T47D (cell line): ENCODE results near the gene ULBP2.
"Not testable (repeated sequence)": the region's sequence is repeated elsewhere in the genome, so short reads cannot be mapped to it uniquely, and the experiment has no call there.

Experiments used
- DNase-seq, 2 experiments: peaks; one replicate each; pipeline versions ENCODE4 v3.0.0 to v3.0.0-alpha.2; 2011 to 2012; ENCODE audit warnings: low read depth in 1 of 2, low spot score in 1 of 2
- JUND ChIP-seq: IDR thresholded peaks from 2 replicates; pipeline ENCODE4 v1.6.1; 2012; ENCODE audit warnings: low read depth
- in situ Hi-C: cut with HindIII; loops from 2 replicates; pipeline ENCODE4 v1.10.0; 2016; ENCODE audit warnings: low sequenced_read_pairs, low pct_unique_long_range_greater_than_20kb

The ULBP2 gene

GRCh38 chr6:149901444-149902140 is 40.2 kb upstream of the ULBP2 start:
- in situ Hi-C loops, result no loop called here
- DNase-seq, result peak in 1 of 2 experiments; percentile 33
- TF ChIP-seq JUND, result no peak

GRCh38 chr6:149903938-149904611 is 37.7 kb upstream of the ULBP2 start:
- no peak for TF ChIP-seq JUND
- DNase-seq, result peak in 1 of 2 experiments; percentile 30
- in situ Hi-C loops, result no loop called here

GRCh38 chr6:149904661-149905370 is 37.0 kb upstream of the ULBP2 start:
- TF ChIP-seq JUND, result no peak
- DNase-seq, result no peak
- in situ Hi-C loops, result no loop called here

- no peak for DNase-seq
- no peak for TF ChIP-seq JUND
- in situ Hi-C loops, result no loop called here
These were observed 36.4 kb upstream of the ULBP2 start for GRCh38 chr6:149905371-149905910.

GRCh38 chr6:149905911-149906371 is 35.9 kb upstream of the ULBP2 start:
- TF ChIP-seq JUND, result no peak
- DNase-seq, result no peak
- in situ Hi-C loops, result no loop called here

GRCh38 chr6:149906405-149906804 is 35.4 kb upstream of the ULBP2 start:
- in situ Hi-C loops, result no loop called here
- DNase-seq, result no peak
- no peak for TF ChIP-seq JUND

GRCh38 chr6:149907317-149907716 is 34.5 kb upstream of the ULBP2 start:
- no peak for DNase-seq
- TF ChIP-seq JUND, result no peak
- in situ Hi-C loops, result no loop called here

GRCh38 chr6:149908480-149908879 is 33.3 kb upstream of the ULBP2 start:
- DNase-seq, in situ Hi-C loops: not testable (repeated sequence)

GRCh38 chr6:149909701-149910470 is 31.9 kb upstream of the ULBP2 start:
- no peak for TF ChIP-seq JUND
- no peak for DNase-seq
- in situ Hi-C loops, result no loop called here

- TF ChIP-seq JUND, result no peak
- no peak for DNase-seq
- in situ Hi-C loops, result no loop called here
These were observed 31.1 kb upstream of the ULBP2 start for GRCh38 chr6:149910721-149911151.

GRCh38 chr6:149912680-149913079 is 29.1 kb upstream of the ULBP2 start:
- DNase-seq, in situ Hi-C loops: not testable (repeated sequence)

GRCh38 chr6:149913085-149913484 is 28.7 kb upstream of the ULBP2 start:
- DNase-seq, result no peak
- no peak for TF ChIP-seq JUND
- in situ Hi-C loops, result no loop called here
